H9 (cell line): ENCODE measurements around the gene ZNF429. TPM values are rescaled to one million over a fixed set of nuclear protein-coding genes. Genes with fewer than 3 reads are reported as not detected.

Experiments
- DNase-seq: peaks from one replicate; pipeline ENCODE4 v3.0.0-alpha.2; 2017
- H2AFZ ChIP-seq: one replicate; pipeline ENCODE4 v1.6.1; 2013; ENCODE audit warnings: mild to moderate bottlenecking, low read length, control low read depth, moderate library complexity
- H2AK5ac ChIP-seq: 2 replicates; pipeline ENCODE4 v1.6.1; 2013; ENCODE audit warnings: low read length, control low read depth, mixed read lengths; ENCODE audit not compliant: insufficient read length
- H2BK120ac ChIP-seq: one replicate; pipeline ENCODE4 v1.6.1; 2013; ENCODE audit warnings: low read depth, mild to moderate bottlenecking, low read length, control low read depth, inconsistent platforms; ENCODE audit not compliant: poor library complexity, severe bottlenecking
- H2BK12ac ChIP-seq: 2 replicates; pipeline ENCODE4 v1.6.1; 2013; ENCODE audit warnings: low read length, control low read depth, mixed read lengths, low read depth; ENCODE audit not compliant: insufficient read length
- H2BK15ac ChIP-seq: 2 replicates; pipeline ENCODE4 v1.6.1; 2013; ENCODE audit warnings: low read depth, low read length, control low read depth
- H2BK20ac ChIP-seq: one replicate; pipeline ENCODE4 v1.6.1; 2013; ENCODE audit warnings: low read depth, mild to moderate bottlenecking, low read length, control low read depth, inconsistent platforms; ENCODE audit not compliant: poor library complexity, severe bottlenecking
- H2BK5ac ChIP-seq: 2 replicates; pipeline ENCODE4 v1.6.1; 2013; ENCODE audit warnings: low read length, control low read depth, mixed read lengths; ENCODE audit not compliant: insufficient read length
- H3K14ac ChIP-seq: 2 replicates; pipeline ENCODE4 v1.6.1; 2013; ENCODE audit warnings: low read length, control low read depth; ENCODE audit not compliant: insufficient read depth
- H3K18ac ChIP-seq: 2 replicates; pipeline ENCODE4 v1.6.1; 2013; ENCODE audit warnings: low read depth, mild to moderate bottlenecking, mixed read lengths, low read length, control low read depth; ENCODE audit not compliant: insufficient read length
- H3K23ac ChIP-seq: 2 replicates; pipeline ENCODE4 v1.6.1; 2013; ENCODE audit warnings: low read length, control low read depth, mixed read lengths, low read depth; ENCODE audit not compliant: insufficient read length
- H3K23me2 ChIP-seq: 2 replicates; pipeline ENCODE4 v1.6.1; 2013; ENCODE audit warnings: low read depth, mild to moderate bottlenecking, mixed read lengths, low read length, control low read depth; ENCODE audit not compliant: insufficient read length, poor library complexity, severe bottlenecking
- H3K27ac ChIP-seq: 2 replicates; pipeline ENCODE4 v1.5.1; 2013; ENCODE audit warnings: low read length, control low read depth, mixed read lengths, low read depth; ENCODE audit not compliant: insufficient read length
- H3K27me3 ChIP-seq: 2 replicates; pipeline ENCODE4 v1.6.1; 2013; ENCODE audit warnings: low read length, control low read depth, inconsistent platforms; ENCODE audit not compliant: insufficient read depth
- H3K4ac ChIP-seq: 2 replicates; pipeline ENCODE4 v1.6.1; 2013; ENCODE audit warnings: low read depth, mild to moderate bottlenecking, control low read depth, inconsistent platforms, low read length, moderate library complexity
- H3K4me1 ChIP-seq: 2 replicates; pipeline ENCODE4 v1.6.1; 2013; ENCODE audit warnings: low read length, control low read depth, inconsistent platforms; ENCODE audit not compliant: insufficient read depth
- H3K4me2 ChIP-seq: 2 replicates; pipeline ENCODE4 v1.6.1; 2013; ENCODE audit warnings: low read length, control low read depth, mixed read lengths; ENCODE audit not compliant: insufficient read length, insufficient read depth
- H3K56ac ChIP-seq: 2 replicates; pipeline ENCODE4 v1.6.1; 2013; ENCODE audit warnings: low read depth, mild to moderate bottlenecking, mixed read lengths, low read length, control low read depth; ENCODE audit not compliant: insufficient read length
- H3K79me1 ChIP-seq: 2 replicates; pipeline ENCODE4 v1.6.1; 2013; ENCODE audit warnings: low read depth, mild to moderate bottlenecking, moderate library complexity, low read length, control low read depth, inconsistent platforms; ENCODE audit not compliant: insufficient read depth, poor library complexity, severe bottlenecking
- H3K79me2 ChIP-seq: 2 replicates; pipeline ENCODE4 v1.6.1; 2013; ENCODE audit warnings: low read length, control low read depth, inconsistent platforms; ENCODE audit not compliant: insufficient read depth
- H3K9ac ChIP-seq: 2 replicates; pipeline ENCODE4 v1.6.1; 2013; ENCODE audit warnings: low read length, control low read depth, mixed read lengths; ENCODE audit not compliant: insufficient read length; ENCODE audit errors: extremely low read depth
- H3K9me3 ChIP-seq: one replicate; pipeline ENCODE4 v1.6.1; 2013; ENCODE audit warnings: low read depth, low read length, inconsistent platforms; ENCODE audit not compliant: control insufficient read depth
- H3T11ph ChIP-seq: one replicate; pipeline ENCODE4 v1.6.1; 2013; ENCODE audit warnings: mild to moderate bottlenecking, low read length, control low read depth, inconsistent platforms
- H4K20me1 ChIP-seq: one replicate; pipeline ENCODE4 v1.6.1; 2013; ENCODE audit not compliant: control insufficient read depth, insufficient read length, insufficient read depth
- H4K5ac ChIP-seq: 2 replicates; pipeline ENCODE4 v1.6.1; 2013; ENCODE audit warnings: low read depth, mild to moderate bottlenecking, mixed read lengths, low read length, control low read depth; ENCODE audit not compliant: insufficient read length
- H4K8ac ChIP-seq: replicated peaks from 2 replicates; pipeline ENCODE4 v1.6.1; 2013; ENCODE audit warnings: low read length, control low read depth, mixed read lengths, low read depth; ENCODE audit not compliant: insufficient read length
- H4K91ac ChIP-seq: 2 replicates; pipeline ENCODE4 v1.6.1; 2013; ENCODE audit warnings: low read depth, mild to moderate bottlenecking, moderate library complexity, mixed read lengths, low read length, control low read depth; ENCODE audit not compliant: insufficient read length
- H3K27ac Mint-ChIP-seq, 3 experiments: 2 replicates in 2 of 3; 3 replicates in 1 of 3; pipeline ENCODE4 v1.8.0; 2020 to 2021; ENCODE audit warnings: mixed read lengths in 3 of 3, mild to moderate bottlenecking in 1 of 3, moderate library complexity in 1 of 3
- H3K27me3 Mint-ChIP-seq: 2 replicates; pipeline ENCODE4 v1.8.0; 2021; ENCODE audit warnings: low read depth, mild to moderate bottlenecking, moderate library complexity, mixed read lengths
- H3K36me3 Mint-ChIP-seq, 3 experiments: 2 replicates in 2 of 3; 3 replicates in 1 of 3; pipeline ENCODE4 v1.8.0; 2020 to 2021; ENCODE audit warnings: low read depth in 3 of 3, mixed read lengths in 3 of 3; ENCODE audit not compliant: insufficient read depth in 1 of 3
- H3K4me1 Mint-ChIP-seq, 2 experiments: 2 replicates each; pipeline ENCODE4 v1.8.0; 2020; ENCODE audit warnings: mixed read lengths in 2 of 2
- H3K4me3 Mint-ChIP-seq, 2 experiments: 2 replicates in 1 of 2; 3 replicates in 1 of 2; pipeline ENCODE4 v1.8.0; 2020 to 2021; ENCODE audit warnings: mild to moderate bottlenecking in 2 of 2, mixed read lengths in 2 of 2, moderate library complexity in 1 of 2
- H3K9me3 Mint-ChIP-seq, 2 experiments: 2 replicates in 1 of 2; 3 replicates in 1 of 2; pipeline ENCODE4 v1.8.0; 2020; ENCODE audit warnings: mild to moderate bottlenecking in 2 of 2, mixed read lengths in 2 of 2, moderate library complexity in 1 of 2
- CTCF ChIP-seq: fragments of 200-600 bp; sonication (generic); conservative IDR thresholded peaks from 3 replicates; pipeline ENCODE4 v1.8.0; 2021; ENCODE audit warnings: antibody characterized with exemption, mild to moderate bottlenecking
- WGBS: extraction: QIAGEN DNeasy Blood & Tissue Kit; methylation state at CpG from one replicate; pipeline ENCODE4 v1.1.7; 2013; ENCODE audit warnings: missing lambda C conversion rate, low lambda C conversion rate, mixed read lengths; ENCODE audit not compliant: insufficient read length; ENCODE audit errors: extremely low coverage; 5-methylcytosine and 5-hydroxymethylcytosine counted together
- total RNA-seq: library from RNA; stranded (reverse); gene quantifications from 2 replicates; pipeline ENCODE4 v1.2.1, GENCODE V29; 2021

Gene ZNF429
- total RNA-seq, 1 experiment from 2014 or later: 11.2 TPM

GRCh38 chr19:21593934-21594820 is 88.8 kb downstream of the ZNF429 start:
- H3K27ac ChIP-seq: no peak overlapping the region
- Mint-ChIP-seq H3K4me3 (no peak overlapping the region), H3K27me3 (peaks cover 7% of the 10 kb centered on the region), H3K4me1 (peaks cover 5 to 6% of the 10 kb centered on the region in 2 experiments), H3K9me3 (peaks cover 64 to 80% of the 10 kb centered on the region in 2 experiments), H3K36me3 (peaks cover 0 to 6% (median 1%) of the 10 kb centered on the region in 3 experiments; a peak in 3 of 7 replicates), H3K27ac (no peak overlapping the region)
- H4K8ac ChIP-seq: no peak overlapping the region
- no peaks in the 10 kb centered on the region for H3K27me3 ChIP-seq
- H2BK12ac ChIP-seq: no peak overlapping the region
- no peak overlapping the region for H2BK120ac ChIP-seq
- H4K20me1 ChIP-seq: no peaks in the 10 kb centered on the region
- H2BK20ac ChIP-seq: no peak overlapping the region
- no peak for DNase-seq
- no peak overlapping the region for H2AK5ac ChIP-seq
- H3K18ac ChIP-seq: no peak overlapping the region
- no peaks in the 10 kb centered on the region for H3K79me1 ChIP-seq
- no peak overlapping the region for H3K23ac ChIP-seq
- no peak overlapping the region for H3T11ph ChIP-seq
- no CpG with 5 or more reads among the region's 3 CpGs for WGBS
- no peak overlapping the region for H2BK5ac ChIP-seq
- no peak overlapping the region for H4K91ac ChIP-seq
- H3K9ac ChIP-seq: no peak overlapping the region
- H2BK15ac ChIP-seq: no peak overlapping the region
- no peak for TF ChIP-seq CTCF
- no peak overlapping the region for H2AFZ ChIP-seq
- peaks cover 44% of the 10 kb centered on the region for H3K9me3 ChIP-seq
- H4K5ac ChIP-seq: no peak overlapping the region
- no peaks in the 10 kb centered on the region for H3K23me2 ChIP-seq
- no peak overlapping the region for H3K4me2 ChIP-seq
- no peak overlapping the region for H3K56ac ChIP-seq
- H3K14ac ChIP-seq: no peak overlapping the region
- no peak overlapping the region for H3K4ac ChIP-seq
- no peaks in the 10 kb centered on the region for H3K79me2 ChIP-seq
- H3K4me1 ChIP-seq: no peaks in the 10 kb centered on the region
